ENCODE data around the gene AHDC1. TPM values are rescaled to one million over a fixed set of nuclear protein-coding genes. Genes with fewer than 3 reads are reported as not detected.

The AHDC1 gene
- total RNA-seq, 1 donor from 2014 or later = 37.3 TPM

DNA sequence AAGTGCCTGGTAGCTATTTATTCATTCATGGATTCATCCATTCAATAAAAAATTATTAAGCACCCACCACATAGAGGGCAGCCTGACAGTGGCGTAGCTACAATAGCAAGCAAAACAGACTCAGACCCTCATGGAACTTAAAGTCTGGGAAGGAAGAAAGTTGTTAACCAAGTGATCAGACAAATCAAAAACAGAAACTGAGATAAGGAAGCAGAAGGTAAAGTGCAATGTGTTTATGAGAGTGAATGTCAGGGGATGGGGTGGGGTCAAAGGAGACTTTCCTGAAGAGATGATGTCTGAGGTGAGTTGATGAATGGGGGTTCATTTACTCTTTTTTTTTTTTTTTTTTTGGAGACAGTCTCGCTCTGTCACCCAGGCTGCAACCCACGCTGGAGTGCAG lies 111.1 kb downstream of the AHDC1 start:
- intact Hi-C loops (cut with micrococcal nuclease) = no loop called here

DNA sequence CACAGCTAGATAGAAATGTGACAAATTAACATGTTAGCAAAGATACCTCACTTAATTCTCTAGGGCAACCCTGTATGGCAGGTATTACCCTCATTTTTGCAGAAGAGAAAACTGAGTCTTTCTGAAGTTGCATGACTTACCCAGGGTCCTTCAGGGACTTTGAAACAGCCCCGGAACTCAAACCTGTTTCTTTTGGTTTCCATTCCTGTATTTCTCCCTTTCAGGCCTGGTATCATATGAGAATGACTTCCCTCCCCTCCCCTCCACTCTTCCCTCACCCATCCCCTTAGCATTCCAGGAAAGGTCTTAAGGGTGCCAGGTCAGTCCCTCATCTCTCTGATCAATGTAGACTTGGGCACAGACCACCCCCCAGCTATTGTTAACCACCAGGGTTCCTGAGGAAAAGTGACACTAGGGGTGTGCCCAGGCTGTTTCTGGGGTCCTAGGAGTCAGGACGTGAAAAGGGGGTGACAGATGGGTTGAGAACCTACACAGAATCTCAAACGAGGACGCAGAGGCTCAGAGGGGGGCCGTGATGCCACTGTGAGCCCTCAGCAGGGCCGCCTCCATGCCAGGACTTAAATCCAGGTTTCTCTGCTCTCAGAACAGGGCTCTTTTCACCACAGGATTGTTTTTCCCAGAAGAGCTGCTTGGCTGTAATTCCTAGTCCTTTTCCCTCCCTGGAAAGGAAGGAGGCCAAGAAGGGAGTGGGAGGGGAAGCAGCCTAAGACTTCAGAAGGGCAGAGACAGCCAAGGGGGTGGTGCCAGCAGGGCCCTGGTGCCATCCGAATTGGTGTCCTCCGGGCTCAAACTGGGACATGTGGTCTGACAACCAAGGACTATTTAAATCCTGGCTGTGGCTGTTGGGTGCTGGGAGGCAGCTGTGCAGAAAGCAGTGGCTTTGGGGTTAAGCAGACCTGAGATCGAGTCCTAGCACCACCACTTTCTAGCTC lies 111.9 kb downstream of the AHDC1 start:
- intact Hi-C loops (cut with micrococcal nuclease) = loop anchor here (2.0 kb wide), 1 partner anchor 281 kb away; the partner anchor contains the start of gene STX12

DNA sequence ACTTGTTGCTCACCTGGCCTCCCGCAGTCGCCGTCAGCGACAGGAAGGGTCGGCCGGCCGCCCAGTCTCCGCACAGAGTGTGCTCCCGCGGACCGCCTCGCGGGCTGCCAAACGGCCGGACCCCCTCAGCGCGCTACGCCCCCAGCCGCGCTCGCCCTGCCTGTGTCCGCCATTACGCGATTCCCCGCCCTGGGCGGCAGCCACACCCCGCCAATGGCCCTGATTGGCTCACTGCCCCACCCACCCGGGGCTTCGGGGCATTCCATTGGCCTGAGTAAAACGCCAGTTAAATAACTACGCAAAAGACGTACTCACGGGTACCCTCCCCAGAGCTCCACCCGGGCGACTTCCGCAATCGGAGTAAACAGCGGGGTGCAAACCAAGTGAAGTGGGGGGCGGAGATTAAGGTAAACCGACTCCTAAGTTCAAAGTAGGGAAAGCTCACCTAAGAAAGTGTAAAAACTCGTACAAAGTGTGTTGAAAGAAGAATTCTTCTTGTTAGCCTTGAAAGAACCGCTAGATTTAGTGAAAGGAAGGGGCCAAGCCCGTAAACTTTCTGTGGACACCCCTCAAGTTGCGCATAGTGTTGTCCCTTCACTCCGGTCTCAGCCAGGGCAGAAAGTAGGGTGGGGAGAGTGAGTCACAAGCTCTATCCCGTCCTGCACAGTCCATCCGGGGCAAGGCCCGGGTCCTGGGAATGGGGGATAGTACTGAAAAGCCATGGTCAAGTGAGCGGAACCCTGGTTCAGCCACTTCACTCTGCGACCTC lies 113.8 kb downstream of the AHDC1 start, which contains the start of gene WASF2:
Gene WASF2, minus strand, starts transcription at position 195 of the 769 bp plus-strand sequence. CDS start 61,277 bp downstream, outside the sequence.
- intact Hi-C loops (cut with micrococcal nuclease) = loop anchor here (1.0 to 2.0 kb wide), 13 partner anchors 32 to 283 kb away; partner anchors contain the start of genes AHDC1, FAM76A, IFI6 and STX12

DNA sequence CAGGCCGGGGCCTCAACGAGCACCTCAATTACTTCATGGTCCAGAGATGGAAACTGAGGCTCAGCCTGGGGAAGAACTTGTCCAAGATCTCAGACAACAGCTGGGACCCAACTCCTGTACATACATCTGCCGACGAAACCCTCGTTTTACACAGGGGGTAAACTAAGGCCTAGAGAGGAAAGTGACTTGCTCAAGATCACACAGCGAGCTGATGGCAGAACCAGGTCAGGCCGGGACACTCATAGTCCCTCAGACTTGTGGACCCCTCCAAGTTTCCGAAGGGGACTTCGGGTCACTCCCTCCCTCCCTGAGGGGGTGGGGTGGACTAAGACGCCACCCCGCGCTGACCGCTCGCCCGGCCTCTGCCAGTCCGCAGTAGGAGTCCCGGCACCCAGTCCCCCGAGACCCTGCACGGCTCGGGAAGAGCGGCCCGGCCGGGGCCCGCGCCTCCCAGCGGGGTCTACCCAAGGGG lies 114.4 kb downstream of the AHDC1 start:
- intact Hi-C loops (cut with micrococcal nuclease) = loop anchor here (2.0 kb wide), 2 partner anchors 45 to 59 kb away; no protein-coding TSS in a partner anchor

DNA sequence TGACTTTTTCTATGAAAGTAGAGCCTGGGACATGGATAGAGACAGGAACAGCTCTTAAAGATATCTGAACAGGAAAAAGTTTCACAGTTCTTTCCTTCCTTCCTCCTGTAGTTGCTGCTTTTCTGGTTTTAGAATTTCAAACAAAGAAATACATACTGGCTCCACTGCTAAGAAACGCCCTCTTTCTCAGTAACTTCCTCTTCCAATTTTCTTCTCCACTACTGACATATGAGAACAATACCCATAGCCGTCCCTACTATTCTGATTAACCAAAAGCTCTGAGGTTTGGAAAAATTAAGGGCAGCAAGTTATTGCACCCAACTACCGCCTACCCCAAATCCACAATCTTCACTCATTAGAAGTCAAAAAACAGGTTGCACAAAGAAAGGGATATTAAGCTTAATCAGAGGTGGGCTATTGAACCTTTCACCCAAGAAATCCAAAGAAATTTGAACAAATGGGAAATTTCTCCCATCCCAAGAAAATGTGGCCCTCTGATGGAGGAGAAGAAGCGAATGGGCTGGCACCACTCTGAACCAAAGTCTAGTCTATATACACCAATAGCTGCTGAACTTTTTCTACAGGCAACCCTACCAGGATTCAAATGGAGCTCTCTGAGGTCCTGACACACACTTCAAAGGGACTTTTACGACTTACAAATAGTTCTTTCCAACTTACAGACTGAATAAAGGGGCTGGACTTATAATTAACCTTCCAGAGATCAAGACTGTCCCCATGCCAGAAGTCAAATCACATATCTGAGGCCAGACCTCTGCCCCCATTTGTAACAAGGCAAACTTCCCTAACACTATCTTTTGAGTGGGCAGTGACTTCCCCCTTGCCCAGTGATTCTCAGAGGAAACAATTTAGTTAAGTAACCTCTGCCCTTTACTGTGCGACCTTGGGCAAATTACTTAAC lies 115.7 kb downstream of the AHDC1 start:
- intact Hi-C loops (cut with micrococcal nuclease) = loop anchor here (1.0 to 2.0 kb wide), 3 partner anchors 43 to 171 kb away; no protein-coding TSS in a partner anchor

DNA sequence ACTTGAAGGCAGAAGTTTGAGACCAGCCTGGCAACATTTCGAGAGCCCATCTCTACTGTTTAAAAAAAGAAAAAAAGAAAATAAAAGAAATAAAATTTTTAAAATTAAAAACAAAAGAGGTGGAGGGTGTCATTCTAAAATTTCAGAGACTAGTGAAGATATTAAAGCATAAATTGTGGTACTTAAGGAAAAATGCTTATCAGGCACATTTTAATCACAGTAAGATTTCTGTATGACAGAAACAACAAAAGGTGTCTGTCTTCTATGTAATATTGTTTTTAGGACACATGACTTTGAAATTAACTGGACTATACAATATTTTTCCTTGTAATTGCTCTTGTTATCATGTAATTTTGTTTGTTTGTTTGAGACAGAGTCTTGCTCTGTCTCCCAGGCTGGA lies 118.6 kb downstream of the AHDC1 start:
- intact Hi-C loops (cut with micrococcal nuclease) = no loop called here

Other genes starting within 250 kb of the AHDC1 start
- gene MAP3K6, start 237.2 kb downstream of the AHDC1 start, total RNA-seq = 14.7 and 15.5 TPM in 2 replicates
- gene FCN3, start 229.3 kb downstream of the AHDC1 start, total RNA-seq = not detected in 2 replicates
- not detected in 2 replicates for gene CD164L2, start 220.8 kb downstream of the AHDC1 start, total RNA-seq
- 0.32 and 0.56 TPM in 2 replicates for gene GPR3, start 211.5 kb downstream of the AHDC1 start, total RNA-seq
- 124 and 127 TPM in 2 replicates for gene WASF2, start 114.0 kb downstream of the AHDC1 start, total RNA-seq
- 0.15 and 0.22 TPM in 2 replicates for gene FGR, start 31.0 kb upstream of the AHDC1 start, total RNA-seq
- 267 and 279 TPM in 2 replicates for gene IFI6, start 68.0 kb upstream of the AHDC1 start, total RNA-seq
- gene FAM76A, start 121.8 kb upstream of the AHDC1 start, total RNA-seq = 15.5 and 16.1 TPM in 2 replicates
- 31.5 and 31.7 TPM in 2 replicates for gene STX12, start 169.1 kb upstream of the AHDC1 start, total RNA-seq
- 65.1 and 67.0 TPM in 2 replicates for gene PPP1R8, start 226.6 kb upstream of the AHDC1 start, total RNA-seq